Measurements from ENCODE around the gene KRTAP19-4. TPM values are rescaled to one million over a fixed set of nuclear protein-coding genes. Genes with fewer than 3 reads are reported as not detected.

Gene KRTAP19-4
- total and polyA plus RNA-seq, 2 of the 4 experiments (the other 2 are of a cell fraction), result not detected

DNA sequence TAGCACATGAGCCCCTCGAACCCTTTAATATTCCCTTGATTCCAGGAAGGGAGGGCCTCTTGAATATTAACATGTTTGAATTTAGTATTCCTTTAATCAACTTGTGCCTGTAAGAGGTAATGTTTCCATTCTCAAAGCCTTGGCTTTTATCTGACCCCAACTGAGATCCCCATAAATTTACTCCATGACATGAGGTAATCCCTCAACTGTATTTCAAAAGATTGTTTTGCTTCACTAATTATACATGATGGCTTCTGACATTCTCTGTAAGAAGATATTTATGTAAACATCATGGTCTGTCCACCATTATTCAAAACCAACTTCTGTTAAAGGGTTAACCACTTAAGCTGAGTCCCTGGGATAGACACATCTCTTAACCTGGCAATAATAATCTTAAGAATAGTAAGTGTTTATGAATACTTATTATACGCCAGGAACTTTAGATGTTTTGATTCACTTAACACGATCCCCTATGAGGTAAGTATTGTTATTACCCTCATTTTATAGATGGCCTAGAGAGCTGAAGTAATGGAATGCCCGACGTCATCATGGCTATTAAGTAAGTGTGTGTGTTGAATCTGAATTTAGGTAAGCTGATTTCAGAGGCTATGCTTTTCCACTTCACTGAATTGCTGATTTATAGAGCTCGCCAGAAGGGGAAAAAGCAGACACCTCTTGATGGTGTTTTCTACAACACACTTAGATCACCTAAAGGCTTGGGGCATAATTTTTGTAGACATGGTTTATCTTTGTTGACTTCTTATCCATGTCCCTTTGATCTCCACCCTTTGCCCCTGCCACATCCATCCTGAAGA lies 27.9 kb downstream of the KRTAP19-4 start:
- Histone ChIP-seq H4K5ac (ENCODE audit: low read depth, low read length) (no peak overlapping the region), H4K20me1 (ENCODE audit: insufficient read depth, low read length) (no peaks in the 10 kb centered on the region), H3K27me3 (ENCODE audit: control insufficient read depth, insufficient read depth, low read length) (no peaks in the 10 kb centered on the region), H2AK9ac (replicated peaks; ENCODE audit: low read depth, low read length, poor library complexity) (no peak overlapping the region), H2BK120ac (ENCODE audit: low read depth, low read length) (no peak overlapping the region), H3K4me3 (ENCODE audit: insufficient read depth, low read depth, low read length) (no peak overlapping the region), H2AFZ (replicated peaks; ENCODE audit: low read length, poor library complexity) (no peak overlapping the region), H3K9me3 (ENCODE audit: control insufficient read depth, insufficient read depth, low read length) (peaks cover 4% of the 10 kb centered on the region), H3K4me2 (ENCODE audit: low read depth, low read length) (no peak overlapping the region), H3K4ac (ENCODE audit: low read depth, low read length) (no peak overlapping the region), H3K79me1 (ENCODE audit: low read depth in 1 of 2, low read length in 2 of 2) (no peaks in the 10 kb centered on the region), H2BK15ac (ENCODE audit: low read depth, low read length) (no peak overlapping the region), H3K9ac (ENCODE audit: low read depth, low read length) (no peak overlapping the region), H3K18ac (ENCODE audit: low read depth, low read length) (no peak overlapping the region), H3K56ac (ENCODE audit: extremely low read depth, insufficient read depth, low read length) (no peak overlapping the region), H3K4me1 (ENCODE audit: control insufficient read depth, insufficient read depth, low read length) (no peaks in the 10 kb centered on the region), H2BK5ac (ENCODE audit: low read depth, low read length, poor library complexity, severe bottlenecking) (no peak overlapping the region), H3K36me3 (ENCODE audit: control insufficient read depth, insufficient read depth, low read length) (no peaks in the 10 kb centered on the region), H3K14ac (replicated peaks; ENCODE audit: low read depth, low read length) (no peak overlapping the region), H2AK5ac (ENCODE audit: low read depth, low read length) (no peak overlapping the region), H3K27ac (ENCODE audit: insufficient read depth, low read length) (no peak overlapping the region), H4K8ac (ENCODE audit: low read depth in 2 of 2, low read length in 2 of 2) (no peak overlapping the region), H3K9me1 (ENCODE audit: insufficient read depth, low read length) (no peaks in the 10 kb centered on the region), H2BK20ac (ENCODE audit: low read depth, low read length) (no peak overlapping the region), H3K23ac (ENCODE audit: low read depth, low read length) (no peak overlapping the region), H4K91ac (ENCODE audit: insufficient read depth, low read depth, low read length) (no peak overlapping the region)
- CTCF ChIA-PET, result no interaction called here
- TF ChIP-seq MAFK (IDR thresholded peaks at IDR 0.05; ENCODE audit: low read depth, low read length) (no peak), MAZ (IDR thresholded peaks at IDR 0.05; ENCODE audit: borderline replicate concordance, low read depth, low read length) (no peak), CTCF (conservative IDR thresholded peaks at IDR 0.05; ENCODE audit: low read depth, low read length) (no peak), RCOR1 (IDR thresholded peaks at IDR 0.05; ENCODE audit: insufficient replicate concordance, low read length) (no peak), NFE2L2 (IDR thresholded peaks at IDR 0.05; ENCODE audit: low read depth, low read length) (no peak), BHLHE40 (IDR thresholded peaks at IDR 0.05; ENCODE audit: low read depth, low read length) (no peak), CEBPB (IDR thresholded peaks at IDR 0.05; ENCODE audit: low read depth, low read length) (no peak), SMC3 (IDR thresholded peaks at IDR 0.05; ENCODE audit: low read depth, low read length) (no peak), MXI1 (IDR thresholded peaks at IDR 0.05; ENCODE audit: borderline replicate concordance, low read depth, low read length) (no peak), FOS (IDR thresholded peaks at IDR 0.05; ENCODE audit: low read depth, low read length) (no peak), CHD1 (IDR thresholded peaks at IDR 0.05; ENCODE audit: low read depth, low read length) (no peak), RFX5 (IDR thresholded peaks at IDR 0.05; ENCODE audit: low read depth, low read length) (no peak), POLR2A (IDR thresholded peaks at IDR 0.05; ENCODE audit: low read depth, low read length) (no peak), RAD21 (IDR thresholded peaks at IDR 0.05; ENCODE audit: low read length) (no peak)
- TF ChIP-seq, protein P1, sequence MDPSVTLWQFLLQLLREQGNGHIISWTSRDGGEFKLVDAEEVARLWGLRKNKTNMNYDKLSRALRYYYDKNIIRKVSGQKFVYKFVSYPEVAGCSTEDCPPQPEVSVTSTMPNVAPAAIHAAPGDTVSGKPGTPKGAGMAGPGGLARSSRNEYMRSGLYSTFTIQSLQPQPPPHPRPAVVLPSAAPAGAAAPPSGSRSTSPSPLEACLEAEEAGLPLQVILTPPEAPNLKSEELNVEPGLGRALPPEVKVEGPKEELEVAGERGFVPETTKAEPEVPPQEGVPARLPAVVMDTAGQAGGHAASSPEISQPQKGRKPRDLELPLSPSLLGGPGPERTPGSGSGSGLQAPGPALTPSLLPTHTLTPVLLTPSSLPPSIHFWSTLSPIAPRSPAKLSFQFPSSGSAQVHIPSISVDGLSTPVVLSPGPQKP (IDR thresholded peaks at IDR 0.05; ENCODE audit: borderline replicate concordance, low read depth, low read length), result no peak
- TF ChIP-seq, protein P2, sequence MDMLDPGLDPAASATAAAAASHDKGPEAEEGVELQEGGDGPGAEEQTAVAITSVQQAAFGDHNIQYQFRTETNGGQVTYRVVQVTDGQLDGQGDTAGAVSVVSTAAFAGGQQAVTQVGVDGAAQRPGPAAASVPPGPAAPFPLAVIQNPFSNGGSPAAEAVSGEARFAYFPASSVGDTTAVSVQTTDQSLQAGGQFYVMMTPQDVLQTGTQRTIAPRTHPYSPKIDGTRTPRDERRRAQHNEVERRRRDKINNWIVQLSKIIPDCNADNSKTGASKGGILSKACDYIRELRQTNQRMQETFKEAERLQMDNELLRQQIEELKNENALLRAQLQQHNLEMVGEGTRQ (IDR thresholded peaks at IDR 0.05; ENCODE audit: low read depth, low read length), result no peak
- ATAC-seq (ENCODE audit: low read depth) (no peak), DNase-seq (no peak)
- no TSS peak for BruUV-seq (replicated peaks)
- POLR2A ChIA-PET (ENCODE audit: unreplicated experiment), result no interaction called here
- dilution Hi-C loops (cut with HindIII; ENCODE audit: low sequenced_read_pairs, unreplicated experiment) (no loop called here), in situ Hi-C loops (cut with MboI; ENCODE audit: low sequenced_read_pairs) (no loop called here), intact Hi-C loops (cut with micrococcal nuclease) (no loop called here)
- no CpG with 5 or more reads among the region's 6 CpGs for WGBS, 2 experiments (ENCODE audit: extremely low coverage in 2 of 2, insufficient read length in 1 of 2)
